HepG2 (cell line): Measurements from ENCODE around the gene THRA. TPM values are rescaled to one million over a fixed set of nuclear protein-coding genes. Genes with fewer than 3 reads are reported as not detected.

Experiments
- ATF5 ChIP-seq: sonication (generic); formaldehyde crosslinking; IDR thresholded peaks from 2 replicates; pipeline ENCODE4 v1.4.0; 2020; ENCODE audit warnings: mild to moderate bottlenecking, low read depth, missing genetic modification reagents
- BCLAF1 ChIP-seq: fragments of 450-650 bp; IDR thresholded peaks from 2 replicates; pipeline ENCODE4 v1.6.1; 2017; ENCODE audit warnings: mild to moderate bottlenecking
- BHLHE40 ChIP-seq: IDR thresholded peaks from 2 replicates; pipeline ENCODE4 v1.6.1; 2011; ENCODE audit warnings: low read length, improper control_type of control experiment
- CHCHD3 ChIP-seq: sonication (generic); formaldehyde crosslinking; IDR thresholded peaks from 2 replicates; pipeline ENCODE4 v1.8.0; 2022; ENCODE audit warnings: mild to moderate bottlenecking, missing genetic modification reagents, moderate library complexity
- DRAP1 ChIP-seq: IDR thresholded peaks from 2 replicates; pipeline ENCODE4 v1.6.1; 2016; ENCODE audit warnings: missing genetic modification reagents, missing compliant biosample characterization
- IRX3 ChIP-seq: sonication (generic); formaldehyde crosslinking; IDR thresholded peaks from 2 replicates; pipeline ENCODE4 v1.8.1; 2023; ENCODE audit warnings: mild to moderate bottlenecking, low read depth, missing genetic modification reagents, borderline replicate concordance
- JUN ChIP-seq: sonication (generic); formaldehyde crosslinking; IDR thresholded peaks from 2 replicates; pipeline ENCODE4 v1.4.0; 2020; ENCODE audit warnings: mild to moderate bottlenecking, missing genetic modification reagents
- SKI ChIP-seq: fragments of 450-650 bp; IDR thresholded peaks from one replicate; pipeline ENCODE4 v1.6.1; 2018; ENCODE audit warnings: mild to moderate bottlenecking; ENCODE audit not compliant: partially characterized antibody
- TAF15 ChIP-seq: fragments of 200-400 bp; formaldehyde crosslinking; IDR thresholded peaks from one replicate; pipeline ENCODE4 v1.6.1; 2018; ENCODE audit warnings: mild to moderate bottlenecking, low read depth, low read length; ENCODE audit not compliant: poor library complexity, severe bottlenecking
- ZNF274 ChIP-seq: sonication (generic); formaldehyde crosslinking; IDR thresholded peaks from 2 replicates; pipeline ENCODE4 v1.5.1; 2020; ENCODE audit warnings: mild to moderate bottlenecking, missing genetic modification reagents
- ZNF276 ChIP-seq: sonication (generic); formaldehyde crosslinking; IDR thresholded peaks from 2 replicates; pipeline ENCODE4 v1.4.0; 2020; ENCODE audit warnings: mild to moderate bottlenecking, low read depth, missing genetic modification reagents
- ZNF367 ChIP-seq: sonication (generic); formaldehyde crosslinking; IDR thresholded peaks from 2 replicates; pipeline ENCODE4 v1.4.0; 2020; ENCODE audit warnings: missing genetic modification reagents, borderline replicate concordance
- ZNF574 ChIP-seq: sonication (generic); formaldehyde crosslinking; IDR thresholded peaks from 2 replicates; pipeline ENCODE4 v1.4.0; 2020; ENCODE audit warnings: missing genetic modification reagents
- ZNF615 ChIP-seq: sonication (generic); formaldehyde crosslinking; IDR thresholded peaks from 2 replicates; pipeline ENCODE4 v1.5.0; 2020; ENCODE audit warnings: mild to moderate bottlenecking, missing genetic modification reagents, borderline replicate concordance
- ZNF770 ChIP-seq: sonication (generic); formaldehyde crosslinking; IDR thresholded peaks from 2 replicates; pipeline ENCODE4 v1.5.0; 2020; ENCODE audit warnings: mild to moderate bottlenecking, missing genetic modification reagents
- ZNF777 ChIP-seq: sonication (generic); formaldehyde crosslinking; IDR thresholded peaks from 2 replicates; pipeline ENCODE4 v1.4.0; 2020; ENCODE audit warnings: missing genetic modification reagents
- ZSCAN31 ChIP-seq: sonication (generic); formaldehyde crosslinking; IDR thresholded peaks from 2 replicates; pipeline ENCODE4 v1.5.0; 2020; ENCODE audit warnings: low read depth, mild to moderate bottlenecking, missing genetic modification reagents
- polyA plus RNA-seq, 8 experiments: library from polyadenylated mRNA; depleted of rRNA in 3 of 8; stranded (reverse) in 7 of 8; unstranded in 1 of 8; fragments of >200 nt; fragmentation: Illumina TruSeq in 4 of 8; extraction: Trizol in 4 of 8; gene quantifications; 2 replicates each; pipeline versions ENCODE4 v1.2.1 to v1.2.3, GENCODE V29; 2011 to 2016; ENCODE audit warnings: low read depth in 4 of 8, missing spikeins in 1 of 8, mixed read lengths in 1 of 8; ENCODE audit not compliant: insufficient read depth in 1 of 8
- total RNA-seq, 5 experiments: library from RNA; depleted of rRNA; stranded (reverse); fragments of >200 nt; fragmentation: Illumina TruSeq; extraction: Trizol; gene quantifications; 2 replicates each; pipeline ENCODE4 v1.2.3, GENCODE V29; 2016; ENCODE audit warnings: low read depth in 1 of 5

THRA gene
- total and polyA plus RNA-seq, 2 of the 13 experiments (the other 11 are each of a cell fraction or from before 2014, with no cell fraction given), result 8.0 to 9.9 TPM

GRCh38 chr17:40111221-40112128, 48.7 kb downstream of the THRA start (continued):
- TF ChIP-seq ATF5 (CRISPR knock-in tag), result no peak
- peak; percentile 35 for TF ChIP-seq DRAP1 (CRISPR knock-in tag)
- no peak for TF ChIP-seq BCLAF1
- peak; percentile 88; the same call in 1 of the 2 replicates for TF ChIP-seq ZNF276
- TF ChIP-seq ZNF574 (CRISPR knock-in tag), result 0 out of 2 replicates have a peak, but pooled peaks have one; percentile 16
- no peak for TF ChIP-seq ZNF367 (CRISPR knock-in tag)
- no peak for TF ChIP-seq ZNF615 (CRISPR knock-in tag)
- TF ChIP-seq IRX3 (CRISPR knock-in tag), result no peak
- TF ChIP-seq JUN (CRISPR knock-in tag), result 0 out of 2 replicates have a peak, but pooled peaks have one; percentile 14
- no peak for TF ChIP-seq TAF15
- TF ChIP-seq ZNF274 (CRISPR knock-in tag), result peak; percentile 59; the same call in 1 of the 2 replicates
- TF ChIP-seq CHCHD3 (CRISPR knock-in tag), result 0 out of 2 replicates have a peak, but pooled peaks have one; percentile 58
- TF ChIP-seq ZNF777 (CRISPR knock-in tag), result no peak
- TF ChIP-seq ZSCAN31, result no peak
- TF ChIP-seq BHLHE40, result no peak
- peak; percentile 7 for TF ChIP-seq SKI
- peak; percentile 53 for TF ChIP-seq ZNF770
